Stomach smooth muscle (tissue), 2 donors: ENCODE results near the gene FBP2.
"Not testable (repeated sequence)": the region's sequence is repeated elsewhere in the genome, so short reads cannot be mapped to it uniquely, and the experiment has no call there.

Experiments used
- H3K27ac ChIP-seq: one replicate; pipeline ENCODE4 v1.7.0; 2013; ENCODE audit warnings: mild to moderate bottlenecking, low read length, inconsistent platforms
- H3K27me3 ChIP-seq, 2 donors: one replicate each; pipeline ENCODE4 v1.7.0; 2013; ENCODE audit warnings: low read length in 2 of 2; ENCODE audit not compliant: insufficient read depth in 2 of 2, control insufficient read depth in 1 of 2
- H3K36me3 ChIP-seq, 2 donors: one replicate each; pipeline ENCODE4 v1.7.0; 2013; ENCODE audit warnings: low read length in 2 of 2; ENCODE audit not compliant: control insufficient read depth in 2 of 2, insufficient read depth in 2 of 2
- H3K4me1 ChIP-seq: one replicate; pipeline ENCODE4 v1.7.0; 2013; ENCODE audit warnings: low read length; ENCODE audit not compliant: control insufficient read depth, insufficient read depth
- H3K4me3 ChIP-seq, 2 donors: one replicate each; pipeline ENCODE4 v1.7.0; 2013; ENCODE audit warnings: low read length in 2 of 2
- H3K9ac ChIP-seq, 2 donors: one replicate each; pipeline ENCODE4 v1.7.0; 2013; ENCODE audit warnings: low read length in 2 of 2, mild to moderate bottlenecking in 1 of 2
- H3K9me3 ChIP-seq, 2 donors: one replicate each; pipeline ENCODE4 v1.7.0; 2013; ENCODE audit warnings: low read length in 2 of 2; ENCODE audit not compliant: control insufficient read depth in 2 of 2
- donor health status: healthy.
- donor health status: Pancreatic carcinoma.

Gene FBP2

GRCh38 chr9:94563548-94563947 lies 30.1 kb downstream of the FBP2 start:
- Histone ChIP-seq H3K27ac (no peak overlapping the region), H3K9ac (no peak overlapping the region), H3K36me3 (no peaks in the 10 kb centered on the region), H3K4me3 (no peak overlapping the region), H3K9me3 (no peaks in the 10 kb centered on the region), H3K4me1 (no peaks in the 10 kb centered on the region), H3K27me3 (no peaks in the 10 kb centered on the region)

- H3K36me3 ChIP-seq: no peaks in the 10 kb centered on the region
- H3K9me3 ChIP-seq: no peaks in the 10 kb centered on the region
- H3K9ac ChIP-seq: no peak overlapping the region
- H3K4me3 ChIP-seq: no peak overlapping the region
- H3K27me3 ChIP-seq: no peaks in the 10 kb centered on the region
- no peak overlapping the region for H3K27ac ChIP-seq
- no peaks in the 10 kb centered on the region for H3K4me1 ChIP-seq
These were observed 33.4 kb downstream of the FBP2 start for GRCh38 chr9:94560237-94560636.

GRCh38 chr9:94557376-94557775 lies 36.2 kb downstream of the FBP2 start:
- Histone ChIP-seq H3K4me3 (no peak overlapping the region), H3K9me3 (no peaks in the 10 kb centered on the region), H3K36me3 (no peaks in the 10 kb centered on the region), H3K4me1 (no peaks in the 10 kb centered on the region), H3K27me3 (no peaks in the 10 kb centered on the region), H3K9ac (no peak overlapping the region), H3K27ac (no peak overlapping the region)

GRCh38 chr9:94554439-94555331 lies 38.9 kb downstream of the FBP2 start, which contains the start of gene PCAT7:
TSS of gene PCAT7 (plus strand) at chr9:94555083.
- H3K27ac ChIP-seq: no peak within 1 kb of the TSS

GRCh38 chr9:94554078-94554438 lies 39.6 kb downstream of the FBP2 start:
- no peaks in the 10 kb centered on the region for H3K9me3 ChIP-seq
- H3K36me3 ChIP-seq: no peaks in the 10 kb centered on the region
- no peaks in the 10 kb centered on the region for H3K27me3 ChIP-seq
- H3K4me1 ChIP-seq: no peaks in the 10 kb centered on the region
- no peak overlapping the region for H3K27ac ChIP-seq
- H3K9ac ChIP-seq: no peak overlapping the region
- no peak overlapping the region for H3K4me3 ChIP-seq

More at GRCh38 chr9:94554439-94555331, 38.9 kb downstream of the FBP2 start, which contains the start of gene PCAT7:
- Histone ChIP-seq H3K9ac (no peak within 1 kb of the TSS), H3K4me1 (no peaks in the 10 kb centered on the region), H3K36me3 (no peaks in the 10 kb centered on the region), H3K9me3 (no peaks in the 10 kb centered on the region), H3K27me3 (no peaks in the 10 kb centered on the region), H3K4me3 (no peak within 1 kb of the TSS)

GRCh38 chr9:94553029-94553938 lies 40.3 kb downstream of the FBP2 start:
- Histone ChIP-seq H3K27ac (no peak overlapping the region), H3K4me1 (no peaks in the 10 kb centered on the region), H3K4me3 (no peak overlapping the region), H3K36me3 (no peaks in the 10 kb centered on the region), H3K27me3 (no peaks in the 10 kb centered on the region), H3K9me3 (no peaks in the 10 kb centered on the region), H3K9ac (no peak overlapping the region)

DNA sequence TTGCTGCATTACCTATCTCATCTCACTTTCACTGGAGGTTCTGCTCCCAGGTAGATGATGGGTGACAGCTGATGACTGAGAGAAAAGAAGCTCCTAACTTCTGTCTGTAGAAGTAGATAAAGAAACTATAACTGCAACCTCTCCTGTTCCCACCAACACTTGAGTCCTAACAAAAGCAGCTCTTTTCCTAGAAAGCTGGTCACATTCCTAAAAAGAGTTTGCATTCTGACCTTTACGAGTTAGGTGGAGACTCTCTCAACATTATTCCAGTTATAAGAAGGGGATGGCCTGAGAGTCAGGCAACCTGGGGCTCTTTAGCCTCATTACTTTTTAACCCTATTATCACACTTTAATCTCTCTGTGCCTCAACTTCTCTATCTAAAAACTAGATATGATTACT lies 47.7 kb downstream of the FBP2 start:
- no peaks in the 10 kb centered on the region for H3K9me3 ChIP-seq
- no peaks in the 10 kb centered on the region for H3K27me3 ChIP-seq
- no peak overlapping the region for H3K27ac ChIP-seq
- no peaks in the 10 kb centered on the region for H3K36me3 ChIP-seq
- no peak overlapping the region for H3K4me3 ChIP-seq
- H3K4me1 ChIP-seq: no peaks in the 10 kb centered on the region
- no peak overlapping the region for H3K9ac ChIP-seq

GRCh38 chr9:94544335-94544734 lies 49.3 kb downstream of the FBP2 start:
- not testable (repeated sequence) for H3K9me3 ChIP-seq, H3K27me3 ChIP-seq, H3K4me1 ChIP-seq, H3K4me3 ChIP-seq, H3K36me3 ChIP-seq, H3K27ac ChIP-seq, H3K9ac ChIP-seq

GRCh38 chr9:94538908-94539307 lies 54.7 kb downstream of the FBP2 start:
- Histone ChIP-seq H3K4me1 (no peaks in the 10 kb centered on the region), H3K27ac (no peak overlapping the region), H3K9ac (no peak overlapping the region), H3K9me3 (no peaks in the 10 kb centered on the region), H3K36me3 (no peaks in the 10 kb centered on the region), H3K27me3 (no peaks in the 10 kb centered on the region), H3K4me3 (no peak overlapping the region)

- Histone ChIP-seq H3K9ac (no peak overlapping the region), H3K27ac (no peak overlapping the region), H3K27me3 (no peaks in the 10 kb centered on the region), H3K36me3 (no peaks in the 10 kb centered on the region), H3K4me1 (no peaks in the 10 kb centered on the region), H3K9me3 (no peaks in the 10 kb centered on the region), H3K4me3 (no peak overlapping the region)
These were observed 58.7 kb downstream of the FBP2 start for GRCh38 chr9:94534901-94535300.
